Neural progenitor cell (in vitro differentiated cells): ENCODE measurements around the gene GABRB1. TPM values are rescaled to one million over a fixed set of nuclear protein-coding genes. Genes with fewer than 3 reads are reported as not detected.

ENCODE experiments used
- DNase-seq: peaks from one replicate; pipeline ENCODE4 v3.0.0-alpha.2; 2016; ENCODE audit warnings: low spot score
- H2AFZ ChIP-seq: fragments of 200-600 bp; sonication (generic); replicated peaks from 2 replicates; pipeline ENCODE4 v1.6.1; 2016; ENCODE audit warnings: antibody characterized with exemption
- H3F3A ChIP-seq: fragments of 200-600 bp; sonication (generic); 2 replicates; pipeline ENCODE4 v1.6.1; 2016; ENCODE audit warnings: antibody characterized with exemption, low read depth
- H3K27ac ChIP-seq: fragments of 200-600 bp; sonication (generic); 2 replicates; pipeline ENCODE4 v1.5.1; 2016; ENCODE audit warnings: mild to moderate bottlenecking
- H3K27me3 ChIP-seq: fragments of 200-600 bp; sonication (generic); 2 replicates; pipeline ENCODE4 v1.6.1; 2016; ENCODE audit warnings: mild to moderate bottlenecking, moderate library complexity
- H3K36me3 ChIP-seq: fragments of 200-600 bp; sonication (generic); 2 replicates; pipeline ENCODE4 v1.5.1; 2016
- H3K4me1 ChIP-seq: fragments of 200-600 bp; sonication (generic); 2 replicates; pipeline ENCODE4 v1.6.1; 2016; ENCODE audit warnings: mixed run types
- H3K4me2 ChIP-seq: fragments of 200-600 bp; sonication (generic); 2 replicates; pipeline ENCODE4 v1.6.1; 2016
- H3K4me3 ChIP-seq: fragments of 200-600 bp; sonication (generic); 2 replicates; pipeline ENCODE4 v1.5.1; 2016
- H3K79me2 ChIP-seq: fragments of 200-600 bp; sonication (generic); 2 replicates; pipeline ENCODE4 v1.6.1; 2016; ENCODE audit warnings: low read depth
- H3K9ac ChIP-seq: fragments of 200-600 bp; sonication (generic); 2 replicates; pipeline ENCODE4 v1.6.1; 2016
- H3K9me3 ChIP-seq: fragments of 200-600 bp; sonication (generic); 2 replicates; pipeline ENCODE4 v1.5.1; 2016; ENCODE audit warnings: low read depth
- H4K20me1 ChIP-seq: fragments of 200-600 bp; sonication (generic); 2 replicates; pipeline ENCODE4 v1.6.1; 2016; ENCODE audit warnings: low read depth
- H3K27ac Mint-ChIP-seq: 3 replicates; pipeline ENCODE4 v1.8.0; 2021; ENCODE audit warnings: mixed read lengths
- H3K27me3 Mint-ChIP-seq: 2 replicates; pipeline ENCODE4 v1.8.0; 2022; ENCODE audit warnings: low read depth, mild to moderate bottlenecking, inconsistent platforms, moderate library complexity, mixed read lengths; ENCODE audit not compliant: insufficient read depth
- H3K36me3 Mint-ChIP-seq: 3 replicates; pipeline ENCODE4 v1.8.0; 2021; ENCODE audit warnings: mixed read lengths
- H3K4me1 Mint-ChIP-seq: 3 replicates; pipeline ENCODE4 v1.8.0; 2021; ENCODE audit warnings: mixed read lengths
- H3K4me3 Mint-ChIP-seq: 3 replicates; pipeline ENCODE4 v1.8.0; 2021; ENCODE audit warnings: mild to moderate bottlenecking, moderate library complexity, mixed read lengths
- H3K9me3 Mint-ChIP-seq: 3 replicates; pipeline ENCODE4 v1.8.0; 2020; ENCODE audit warnings: mixed read lengths
- CTCF ChIP-seq: fragments of 200-600 bp; sonication (generic); IDR thresholded peaks from 2 replicates; pipeline ENCODE4 v1.5.1; 2017; ENCODE audit warnings: antibody characterized with exemption, mild to moderate bottlenecking
- EZH2 ChIP-seq: fragments of 200-600 bp; sonication (generic); IDR thresholded peaks from 2 replicates; pipeline ENCODE4 v1.6.1; 2017; ENCODE audit warnings: antibody characterized with exemption, mild to moderate bottlenecking, moderate library complexity
- EZH2phosphoT487 ChIP-seq: fragments of 200-600 bp; sonication (generic); IDR thresholded peaks from 2 replicates; pipeline ENCODE4 v1.6.1; 2017; ENCODE audit warnings: antibody characterized with exemption
- total RNA-seq: library from RNA; depleted of rRNA; stranded (reverse); fragments of >200 nt; gene quantifications from 2 replicates; pipeline ENCODE4 v1.2.3, GENCODE V29; 2015; ENCODE audit warnings: low replicate concordance

The GABRB1 gene
- total RNA-seq, 1 donor from 2014 or later = not detected

- no peaks in the 10 kb centered on the region for H3K36me3 Mint-ChIP-seq
- Histone ChIP-seq H3K79me2 (no peaks in the 10 kb centered on the region), H3K36me3 (no peaks in the 10 kb centered on the region), H3K4me2 (no peak overlapping the region), H2AFZ (no peak overlapping the region), H4K20me1 (no peaks in the 10 kb centered on the region), H3K27me3 (no peaks in the 10 kb centered on the region), H3K9ac (no peak overlapping the region), H3K4me3 (no peak overlapping the region), H3F3A (no peaks in the 10 kb centered on the region), H3K27ac (no peak overlapping the region), H3K9me3 (no peaks in the 10 kb centered on the region), H3K4me1 (no peaks in the 10 kb centered on the region)
- H3K4me3 Mint-ChIP-seq = no peak overlapping the region
- no peak for TF ChIP-seq EZH2phosphoT487
- no peak for DNase-seq
- no peaks in the 10 kb centered on the region for H3K27me3 Mint-ChIP-seq
- no peaks in the 10 kb centered on the region for H3K9me3 Mint-ChIP-seq
- H3K4me1 Mint-ChIP-seq = no peaks in the 10 kb centered on the region
- H3K27ac Mint-ChIP-seq = no peak overlapping the region
These were observed 18.0 kb upstream of the GABRB1 start for GRCh38 chr4:47013373-47013772.

GRCh38 chr4:47017081-47017480 lies 14.3 kb upstream of the GABRB1 start:
- Histone ChIP-seq H3K79me2 (no peaks in the 10 kb centered on the region), H3K4me2 (no peak overlapping the region), H4K20me1 (no peaks in the 10 kb centered on the region), H2AFZ (no peak overlapping the region), H3K9me3 (no peaks in the 10 kb centered on the region), H3F3A (no peaks in the 10 kb centered on the region), H3K36me3 (no peaks in the 10 kb centered on the region), H3K4me3 (no peak overlapping the region), H3K4me1 (no peaks in the 10 kb centered on the region), H3K27ac (no peak overlapping the region), H3K27me3 (no peaks in the 10 kb centered on the region), H3K9ac (no peak overlapping the region)
- no peaks in the 10 kb centered on the region for H3K27me3 Mint-ChIP-seq
- H3K9me3 Mint-ChIP-seq = no peaks in the 10 kb centered on the region
- TF ChIP-seq EZH2phosphoT487 (no peak), EZH2 (no peak), CTCF (no peak)
- no peak overlapping the region for H3K4me3 Mint-ChIP-seq
- H3K4me1 Mint-ChIP-seq = no peaks in the 10 kb centered on the region
- DNase-seq = no peak
- no peak overlapping the region for H3K27ac Mint-ChIP-seq
- no peaks in the 10 kb centered on the region for H3K36me3 Mint-ChIP-seq

- no peaks in the 10 kb centered on the region for H3K9me3 ChIP-seq
- Mint-ChIP-seq H3K27ac (no peak overlapping the region), H3K27me3 (no peaks in the 10 kb centered on the region), H3K9me3 (no peaks in the 10 kb centered on the region), H3K36me3 (no peaks in the 10 kb centered on the region), H3K4me1 (no peaks in the 10 kb centered on the region), H3K4me3 (no peak overlapping the region)
- no peaks in the 10 kb centered on the region for H3K79me2 ChIP-seq
- H3K27me3 ChIP-seq = no peaks in the 10 kb centered on the region
- H3K4me1 ChIP-seq = no peaks in the 10 kb centered on the region
- H3K36me3 ChIP-seq = no peaks in the 10 kb centered on the region
- no peak overlapping the region for H3K27ac ChIP-seq
- no peak overlapping the region for H3K4me3 ChIP-seq
- H2AFZ ChIP-seq = no peak overlapping the region
- no peak overlapping the region for H3K9ac ChIP-seq
- H3K4me2 ChIP-seq = no peak overlapping the region
- TF ChIP-seq EZH2phosphoT487 = no peak
- TF ChIP-seq EZH2 = no peak
- TF ChIP-seq CTCF = no peak
- H3F3A ChIP-seq = no peaks in the 10 kb centered on the region
- H4K20me1 ChIP-seq = no peaks in the 10 kb centered on the region
- no peak for DNase-seq
These were observed 13.9 kb upstream of the GABRB1 start for GRCh38 chr4:47017494-47017893.

GRCh38 chr4:47031751-47032404 lies 511 bp downstream of the GABRB1 start:
- H3K4me1 ChIP-seq = no peaks in the 10 kb centered on the region
- H3K27ac ChIP-seq = no peak overlapping the region
- no peak overlapping the region for H3K27ac Mint-ChIP-seq
- H2AFZ ChIP-seq = peak overlapping the region; percentile 99
- peak overlapping the region; percentile 100 for H3K4me2 ChIP-seq
- H3K4me3 ChIP-seq = peak overlapping the region; percentile 56
- no peak overlapping the region for H3K9ac ChIP-seq
- H3K79me2 ChIP-seq = no peaks in the 10 kb centered on the region
- TF ChIP-seq CTCF = no peak
- TF ChIP-seq EZH2 = peak; percentile 27
- TF ChIP-seq EZH2phosphoT487 = no peak
- H4K20me1 ChIP-seq = no peaks in the 10 kb centered on the region
- H3K27me3 ChIP-seq = peaks cover 50% of the 10 kb centered on the region
- no peaks in the 10 kb centered on the region for H3F3A ChIP-seq
- no peaks in the 10 kb centered on the region for H3K9me3 Mint-ChIP-seq
- DNase-seq = no peak
- peaks cover 7% of the 10 kb centered on the region for H3K4me1 Mint-ChIP-seq
- H3K9me3 ChIP-seq = no peaks in the 10 kb centered on the region
- H3K36me3 ChIP-seq = no peaks in the 10 kb centered on the region
- H3K27me3 Mint-ChIP-seq = peaks cover 8% of the 10 kb centered on the region
- H3K4me3 Mint-ChIP-seq = peak overlapping the region; percentile 84
- no peaks in the 10 kb centered on the region for H3K36me3 Mint-ChIP-seq
